A549 (cell line): Measurements from ENCODE around the gene RAI14.

Source experiments
- BHLHE40 ChIP-seq: IDR thresholded peaks from 2 replicates; pipeline ENCODE4 v1.6.1; 2012; ENCODE audit warnings: low read depth, low read length, inconsistent platforms
- CHD2 ChIP-seq: fragments of 150-350 bp; IDR thresholded peaks from 2 replicates; pipeline ENCODE4 v1.6.1; 2014; ENCODE audit warnings: low read length; ENCODE audit not compliant: partially characterized antibody
- EHMT2 ChIP-seq: fragments of 200-600 bp; sonication (generic); IDR thresholded peaks from 2 replicates; pipeline ENCODE4 v1.6.1; 2016; ENCODE audit warnings: antibody characterized with exemption, low read depth, mild to moderate bottlenecking, moderate library complexity
- JUN ChIP-seq, 2 experiments: fragments of >200 bp; sonication (Bioruptor Twin); formaldehyde crosslinking; IDR thresholded peaks; 2 replicates in 1 of 2; 3 replicates in 1 of 2; pipeline ENCODE4 v1.6.1; 2016 to 2017
- MAZ ChIP-seq: fragments of 150-350 bp; IDR thresholded peaks from 2 replicates; pipeline ENCODE4 v1.6.1; 2014; ENCODE audit warnings: antibody characterized with exemption, low read depth, low read length, borderline replicate concordance
- POLR2A ChIP-seq: IDR thresholded peaks from 2 replicates; pipeline ENCODE4 v1.6.1; 2012; ENCODE audit warnings: mild to moderate bottlenecking, low read length
- RAD21 ChIP-seq, 2 experiments: fragments of >200 bp in 1 of 2; sonication (Bioruptor Twin) in 1 of 2; formaldehyde crosslinking in 1 of 2; IDR thresholded peaks in 1 of 2; conservative IDR thresholded peaks in 1 of 2; 2 replicates in 1 of 2; 3 replicates in 1 of 2; pipeline ENCODE4 v1.6.1; 2012 to 2018; ENCODE audit warnings: inconsistent platforms in 1 of 2
- RFX5 ChIP-seq: fragments of 450-650 bp; IDR thresholded peaks from 2 replicates; pipeline ENCODE4 v1.7.1; 2014; ENCODE audit warnings: antibody characterized with exemption, mild to moderate bottlenecking, moderate library complexity
- ZFP36 ChIP-seq: fragments of 450-650 bp; IDR thresholded peaks from 2 replicates; pipeline ENCODE4 v1.6.1; 2014; ENCODE audit warnings: borderline replicate concordance; ENCODE audit not compliant: partially characterized antibody
- TF ChIP-seq, protein P1 (sequence below): fragments of >200 bp; sonication (Bioruptor Twin); formaldehyde crosslinking; IDR thresholded peaks from 3 replicates; pipeline ENCODE4 v1.5.1; 2016
- TF ChIP-seq, protein P2 (sequence below): fragments of 200-600 bp; sonication (generic); IDR thresholded peaks from 2 replicates; pipeline ENCODE4 v1.6.1; 2016; ENCODE audit warnings: antibody characterized with exemption, mild to moderate bottlenecking, moderate library complexity
- TF ChIP-seq, protein P3 (sequence below): fragments of >200 bp; sonication (Bioruptor Twin); formaldehyde crosslinking; IDR thresholded peaks from 3 replicates; pipeline ENCODE4 v1.6.1; 2016

DNA sequence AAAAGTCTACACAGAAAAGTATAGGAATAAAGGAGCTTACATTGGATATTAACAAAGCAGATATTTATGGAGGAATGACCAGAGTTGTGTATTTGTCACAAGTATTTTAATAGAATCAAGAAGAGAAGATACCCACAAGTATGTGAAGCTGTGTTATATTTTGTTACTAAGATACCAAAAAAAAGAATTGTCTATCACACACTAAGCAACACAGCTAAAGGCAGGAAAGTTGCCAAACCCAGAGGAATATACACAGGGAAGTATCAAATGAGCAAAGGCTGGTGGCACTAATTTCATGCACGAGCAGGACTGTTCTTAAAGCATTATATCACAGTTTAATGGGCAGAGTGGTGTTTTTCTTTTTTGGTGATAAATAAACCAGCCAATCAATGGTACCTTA lies 30.9 kb upstream of the RAI14 start:
- TF ChIP-seq, protein P1, sequence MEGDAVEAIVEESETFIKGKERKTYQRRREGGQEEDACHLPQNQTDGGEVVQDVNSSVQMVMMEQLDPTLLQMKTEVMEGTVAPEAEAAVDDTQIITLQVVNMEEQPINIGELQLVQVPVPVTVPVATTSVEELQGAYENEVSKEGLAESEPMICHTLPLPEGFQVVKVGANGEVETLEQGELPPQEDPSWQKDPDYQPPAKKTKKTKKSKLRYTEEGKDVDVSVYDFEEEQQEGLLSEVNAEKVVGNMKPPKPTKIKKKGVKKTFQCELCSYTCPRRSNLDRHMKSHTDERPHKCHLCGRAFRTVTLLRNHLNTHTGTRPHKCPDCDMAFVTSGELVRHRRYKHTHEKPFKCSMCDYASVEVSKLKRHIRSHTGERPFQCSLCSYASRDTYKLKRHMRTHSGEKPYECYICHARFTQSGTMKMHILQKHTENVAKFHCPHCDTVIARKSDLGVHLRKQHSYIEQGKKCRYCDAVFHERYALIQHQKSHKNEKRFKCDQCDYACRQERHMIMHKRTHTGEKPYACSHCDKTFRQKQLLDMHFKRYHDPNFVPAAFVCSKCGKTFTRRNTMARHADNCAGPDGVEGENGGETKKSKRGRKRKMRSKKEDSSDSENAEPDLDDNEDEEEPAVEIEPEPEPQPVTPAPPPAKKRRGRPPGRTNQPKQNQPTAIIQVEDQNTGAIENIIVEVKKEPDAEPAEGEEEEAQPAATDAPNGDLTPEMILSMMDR, result no peak
- TF ChIP-seq ZFP36, result no peak
- TF ChIP-seq, protein P2, sequence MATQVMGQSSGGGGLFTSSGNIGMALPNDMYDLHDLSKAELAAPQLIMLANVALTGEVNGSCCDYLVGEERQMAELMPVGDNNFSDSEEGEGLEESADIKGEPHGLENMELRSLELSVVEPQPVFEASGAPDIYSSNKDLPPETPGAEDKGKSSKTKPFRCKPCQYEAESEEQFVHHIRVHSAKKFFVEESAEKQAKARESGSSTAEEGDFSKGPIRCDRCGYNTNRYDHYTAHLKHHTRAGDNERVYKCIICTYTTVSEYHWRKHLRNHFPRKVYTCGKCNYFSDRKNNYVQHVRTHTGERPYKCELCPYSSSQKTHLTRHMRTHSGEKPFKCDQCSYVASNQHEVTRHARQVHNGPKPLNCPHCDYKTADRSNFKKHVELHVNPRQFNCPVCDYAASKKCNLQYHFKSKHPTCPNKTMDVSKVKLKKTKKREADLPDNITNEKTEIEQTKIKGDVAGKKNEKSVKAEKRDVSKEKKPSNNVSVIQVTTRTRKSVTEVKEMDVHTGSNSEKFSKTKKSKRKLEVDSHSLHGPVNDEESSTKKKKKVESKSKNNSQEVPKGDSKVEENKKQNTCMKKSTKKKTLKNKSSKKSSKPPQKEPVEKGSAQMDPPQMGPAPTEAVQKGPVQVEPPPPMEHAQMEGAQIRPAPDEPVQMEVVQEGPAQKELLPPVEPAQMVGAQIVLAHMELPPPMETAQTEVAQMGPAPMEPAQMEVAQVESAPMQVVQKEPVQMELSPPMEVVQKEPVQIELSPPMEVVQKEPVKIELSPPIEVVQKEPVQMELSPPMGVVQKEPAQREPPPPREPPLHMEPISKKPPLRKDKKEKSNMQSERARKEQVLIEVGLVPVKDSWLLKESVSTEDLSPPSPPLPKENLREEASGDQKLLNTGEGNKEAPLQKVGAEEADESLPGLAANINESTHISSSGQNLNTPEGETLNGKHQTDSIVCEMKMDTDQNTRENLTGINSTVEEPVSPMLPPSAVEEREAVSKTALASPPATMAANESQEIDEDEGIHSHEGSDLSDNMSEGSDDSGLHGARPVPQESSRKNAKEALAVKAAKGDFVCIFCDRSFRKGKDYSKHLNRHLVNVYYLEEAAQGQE, result no peak
- no peak for TF ChIP-seq MAZ
- TF ChIP-seq BHLHE40, result no peak
- TF ChIP-seq EHMT2, result no peak
- TF ChIP-seq JUN (IDR thresholded peaks at IDR 0.05), result no peak
- no peak for TF ChIP-seq POLR2A
- TF ChIP-seq CHD2, result no peak
- no peak for TF ChIP-seq RFX5
- TF ChIP-seq, protein P3, sequence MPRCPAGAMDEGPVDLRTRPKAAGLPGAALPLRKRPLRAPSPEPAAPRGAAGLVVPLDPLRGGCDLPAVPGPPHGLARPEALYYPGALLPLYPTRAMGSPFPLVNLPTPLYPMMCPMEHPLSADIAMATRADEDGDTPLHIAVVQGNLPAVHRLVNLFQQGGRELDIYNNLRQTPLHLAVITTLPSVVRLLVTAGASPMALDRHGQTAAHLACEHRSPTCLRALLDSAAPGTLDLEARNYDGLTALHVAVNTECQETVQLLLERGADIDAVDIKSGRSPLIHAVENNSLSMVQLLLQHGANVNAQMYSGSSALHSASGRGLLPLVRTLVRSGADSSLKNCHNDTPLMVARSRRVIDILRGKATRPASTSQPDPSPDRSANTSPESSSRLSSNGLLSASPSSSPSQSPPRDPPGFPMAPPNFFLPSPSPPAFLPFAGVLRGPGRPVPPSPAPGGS, result no peak
- no peak for TF ChIP-seq RAD21 (conservative IDR thresholded peaks at IDR 0.05 in 1 of 2, IDR thresholded peaks at IDR 0.05 in 1 of 2)
